K562 (cell line): ENCODE measurements around the gene HNMT. TPM values are rescaled to one million over a fixed set of nuclear protein-coding genes. Genes with fewer than 3 reads are reported as not detected.

Experiments
- ATF1 ChIP-seq, 2 experiments: fragments of 450-650 bp in 1 of 2; IDR thresholded peaks; 2 replicates each; pipeline ENCODE4 v1.6.1; 2016; ENCODE audit warnings: missing compliant biosample characterization in 1 of 2, missing genetic modification characterization in 1 of 2
- BCOR ChIP-seq: fragments of 450-650 bp; IDR thresholded peaks from 2 replicates; pipeline ENCODE4 v1.6.1; 2016
- BRD9 ChIP-seq: fragments of 450-650 bp; IDR thresholded peaks from 2 replicates; pipeline ENCODE4 v1.6.1; 2018; ENCODE audit warnings: low read depth; ENCODE audit not compliant: partially characterized antibody
- CTBP1 ChIP-seq: fragments of 450-650 bp; IDR thresholded peaks from 2 replicates; pipeline ENCODE4 v1.6.1; 2016; ENCODE audit warnings: borderline replicate concordance
- CXXC5 ChIP-seq: fragments of 250-450 bp; sonication (Bioruptor Pico); IDR thresholded peaks from 2 replicates; pipeline ENCODE4 v1.8.0; 2022; ENCODE audit warnings: inconsistent platforms, mild to moderate bottlenecking, moderate library complexity
- E2F1 ChIP-seq: sonication (generic); formaldehyde crosslinking; IDR thresholded peaks from 2 replicates; pipeline ENCODE4 v1.8.1; 2023; ENCODE audit warnings: mild to moderate bottlenecking, missing genetic modification reagents, moderate library complexity
- GATAD2A ChIP-seq: fragments of 450-650 bp; IDR thresholded peaks from 2 replicates; pipeline ENCODE4 v1.6.1; 2017
- HDAC3 ChIP-seq: fragments of 450-650 bp; IDR thresholded peaks from 2 replicates; pipeline ENCODE4 v1.6.1; 2018; ENCODE audit warnings: borderline replicate concordance, mild to moderate bottlenecking, moderate library complexity; ENCODE audit not compliant: partially characterized antibody
- KDM1A ChIP-seq, 2 experiments: fragments of 450-650 bp; IDR thresholded peaks; 2 replicates each; pipeline ENCODE4 v1.6.1; 2016; ENCODE audit warnings: mild to moderate bottlenecking in 2 of 2
- MTA1 ChIP-seq: fragments of 450-650 bp; IDR thresholded peaks from 2 replicates; pipeline ENCODE4 v1.6.1; 2017; ENCODE audit warnings: borderline replicate concordance
- NCOA4 ChIP-seq: fragments of 450-650 bp; IDR thresholded peaks from 2 replicates; pipeline ENCODE4 v1.6.1; 2018; ENCODE audit warnings: mild to moderate bottlenecking; ENCODE audit not compliant: partially characterized antibody
- NEUROD1 ChIP-seq: fragments of 150-350 bp; IDR thresholded peaks from 2 replicates; pipeline ENCODE4 v1.6.1; 2014; ENCODE audit warnings: borderline replicate concordance, low read length, low read depth; ENCODE audit not compliant: partially characterized antibody
- NFXL1 ChIP-seq: fragments of 450-650 bp; formaldehyde crosslinking; IDR thresholded peaks from 2 replicates; pipeline ENCODE4 v1.4.0; 2021; ENCODE audit warnings: mild to moderate bottlenecking
- NR2C2 ChIP-seq, 2 experiments: fragments of 200-800 bp in 1 of 2; sonication (Bioruptor generic) in 1 of 2; sonication (generic) in 1 of 2; formaldehyde crosslinking in 1 of 2; IDR thresholded peaks; 2 replicates each; pipeline versions ENCODE4 v1.6.1 to v1.8.0; 2016 to 2022; ENCODE audit warnings: mild to moderate bottlenecking in 1 of 2, missing compliant biosample characterization in 1 of 2, missing genetic modification characterization in 1 of 2, missing genetic modification reagents in 1 of 2
- PHF8 ChIP-seq: fragments of 200-600 bp; sonication (generic); IDR thresholded peaks from 2 replicates; pipeline ENCODE4 v1.6.1; 2012; ENCODE audit warnings: mixed run types, mild to moderate bottlenecking, inconsistent platforms, low read length, moderate library complexity, borderline replicate concordance
- RAD21 ChIP-seq, 2 experiments: fragments of 250-450 bp in 1 of 2; fragments of 450-650 bp in 1 of 2; sonication (Bioruptor Pico) in 1 of 2; formaldehyde crosslinking in 1 of 2; IDR thresholded peaks in 1 of 2; conservative IDR thresholded peaks in 1 of 2; 2 replicates each; pipeline versions ENCODE4 v1.4.0 to v1.8.0; 2020 to 2022; ENCODE audit warnings: mild to moderate bottlenecking in 2 of 2, moderate library complexity in 1 of 2
- SMAD1 ChIP-seq: fragments of 150-350 bp; IDR thresholded peaks from 2 replicates; pipeline ENCODE4 v1.6.1; 2014; ENCODE audit warnings: low read length, low read depth; ENCODE audit not compliant: partially characterized antibody
- SPI1 ChIP-seq: IDR thresholded peaks from 2 replicates; pipeline ENCODE4 v1.6.1; 2011; ENCODE audit warnings: low read depth, low read length, control low read depth, borderline replicate concordance
- STAT5B ChIP-seq: fragments of 250-450 bp; sonication (Bioruptor Pico); IDR thresholded peaks from 2 replicates; pipeline ENCODE4 v1.8.0; 2021; ENCODE audit warnings: mild to moderate bottlenecking, inconsistent platforms
- VEZF1 ChIP-seq: fragments of 200-800 bp; sonication (Bioruptor generic); IDR thresholded peaks from 2 replicates; pipeline ENCODE4 v1.6.1; 2017; ENCODE audit warnings: missing genetic modification characterization, missing compliant biosample characterization
- ZBTB12 ChIP-seq: fragments of 250-450 bp; sonication (Bioruptor Pico); IDR thresholded peaks from 2 replicates; pipeline ENCODE4 v1.4.0; 2020
- ZNF449 ChIP-seq: fragments of 250-450 bp; sonication (Bioruptor Pico); IDR thresholded peaks from 2 replicates; pipeline ENCODE4 v1.8.0; 2022; ENCODE audit warnings: moderate library complexity, mild to moderate bottlenecking, inconsistent platforms
- polyA plus RNA-seq, 8 experiments: library from polyadenylated mRNA; depleted of rRNA in 4 of 8; stranded (reverse) in 5 of 8; unstranded in 3 of 8; fragments of >200 nt; fragmentation: Nextera tagmentation in 2 of 8; fragmentation: Illumina TruSeq in 1 of 8; extraction: Ambion mirVana in 2 of 8; extraction: Trizol in 1 of 8; gene quantifications; 2 replicates each; pipeline versions ENCODE4 v1.2.1 to v1.2.3, GENCODE V29; 2011 to 2014; ENCODE audit warnings: inconsistent platforms in 1 of 8, missing spikeins in 1 of 8
- total RNA-seq, 7 experiments: library from RNA; depleted of rRNA in 6 of 7; stranded (reverse); fragments of >200 nt in 6 of 7; fragmentation: Illumina TruSeq in 2 of 7; extraction: Trizol in 2 of 7; gene quantifications; 2 replicates each; pipeline versions ENCODE4 v1.2.1 to v1.2.3, GENCODE V29; 2011 to 2021; ENCODE audit warnings: low replicate concordance in 1 of 7
- TF ChIP-seq, protein P1 (sequence below): fragments of 250-450 bp; sonication (Bioruptor Pico); IDR thresholded peaks from 2 replicates; pipeline ENCODE4 v1.8.0; 2021; ENCODE audit warnings: borderline replicate concordance, mild to moderate bottlenecking, moderate library complexity; ENCODE audit not compliant: poor library complexity, severe bottlenecking

The HNMT gene
- total and polyA plus RNA-seq, 9 of the 15 experiments (the other 6 are each of a cell fraction or from before 2014, with no cell fraction given), result 3.1 to 10.9 (median 5.3) TPM

- TF ChIP-seq, protein P1, sequence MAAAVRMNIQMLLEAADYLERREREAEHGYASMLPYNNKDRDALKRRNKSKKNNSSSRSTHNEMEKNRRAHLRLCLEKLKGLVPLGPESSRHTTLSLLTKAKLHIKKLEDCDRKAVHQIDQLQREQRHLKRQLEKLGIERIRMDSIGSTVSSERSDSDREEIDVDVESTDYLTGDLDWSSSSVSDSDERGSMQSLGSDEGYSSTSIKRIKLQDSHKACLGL, result no peak
- TF ChIP-seq GATAD2A, result peak; percentile 75; the same call in 1 of the 2 replicates
- no peak for TF ChIP-seq STAT5B
- peak; percentile 30 to 38; a peak in 3 of 4 replicates for TF ChIP-seq RAD21 (CRISPR knock-in tag; conservative IDR thresholded peaks at IDR 0.05 in 1 of 2, IDR thresholded peaks at IDR 0.05 in 1 of 2)
- peak; percentile 79 for TF ChIP-seq CXXC5 (CRISPR knock-in tag)
- TF ChIP-seq PHF8, result no peak
- no peak for TF ChIP-seq NR2C2 (CRISPR knock-in tag; IDR thresholded peaks at IDR 0.05)
- peak; percentile 29; the same call in 1 of the 2 replicates for TF ChIP-seq NR2C2 (tag; IDR thresholded peaks at IDR 0.05)
- TF ChIP-seq NFXL1 (CRISPR knock-in tag), result no peak
- TF ChIP-seq ZNF449, result no peak
- peak; percentile 93 for TF ChIP-seq SPI1
- peak; percentile 79; the same call in 1 of the 2 replicates for TF ChIP-seq CTBP1
- TF ChIP-seq HDAC3, result peak; percentile 93
- TF ChIP-seq BRD9, result peak; percentile 68
- TF ChIP-seq BCOR, result peak; percentile 74
- peak; percentile 91 for TF ChIP-seq MTA1
- TF ChIP-seq ZBTB12 (CRISPR knock-in tag), result peak; percentile 28; the same call in 1 of the 2 replicates
- TF ChIP-seq NEUROD1, result peak; percentile 31
- TF ChIP-seq SMAD1, result peak; percentile 67
- no peak for TF ChIP-seq ATF1 (CRISPR knock-in tag; IDR thresholded peaks at IDR 0.05)
- TF ChIP-seq ATF1 (tag; IDR thresholded peaks at IDR 0.05), result peak; percentile 49
- TF ChIP-seq KDM1A (IDR thresholded peaks at IDR 0.05), result peak; percentile 95 to 97
- TF ChIP-seq E2F1 (CRISPR knock-in tag), result no peak
- peak; percentile 74 for TF ChIP-seq NCOA4
- 0 out of 2 replicates have a peak, but pooled peaks have one; percentile 26 for TF ChIP-seq VEZF1 (CRISPR knock-in tag)
These were observed 94.2 kb downstream of the HNMT start (continued) for GRCh38 chr2:138058427-138058826.
